ENCODE measurements around the gene FAM124A. TPM values are rescaled to one million over a fixed set of nuclear protein-coding genes. Genes with fewer than 3 reads are reported as not detected.

Gene FAM124A
- total RNA-seq, 1 donor from 2014 or later: not detected

DNA sequence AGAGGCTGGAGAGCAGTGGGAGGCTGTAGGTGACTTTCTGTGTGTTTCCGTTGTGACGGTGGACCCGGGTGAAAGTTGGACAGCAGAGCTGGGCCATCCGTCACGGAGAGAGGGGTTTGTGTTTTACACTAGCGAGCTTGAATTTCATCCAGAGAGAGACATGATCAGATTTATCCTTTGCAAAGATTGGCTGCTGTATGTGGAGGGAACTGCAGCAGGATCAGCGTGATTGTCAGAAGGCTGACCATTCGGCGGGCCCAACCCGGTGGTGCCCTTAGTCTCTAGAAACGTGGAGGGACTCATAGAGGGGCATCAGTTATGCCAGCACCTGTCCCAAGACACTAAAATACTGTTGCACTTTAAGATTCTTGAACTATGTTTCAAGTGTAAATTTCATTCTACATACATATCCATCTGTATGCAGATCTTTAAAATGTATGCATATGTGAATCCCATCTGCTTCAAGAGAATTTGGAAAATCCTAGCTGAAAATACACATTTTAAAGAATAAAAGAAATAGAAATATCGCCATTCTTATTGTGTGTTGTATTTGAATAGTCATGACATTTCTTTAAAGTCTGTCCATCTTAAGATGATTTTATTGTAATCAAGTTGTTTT, 7.0 kb downstream of the FAM124A start:
- no peak for ATAC-seq (ENCODE audit: low read depth)
- Mint-ChIP-seq H3K27ac (no peak overlapping the region), H3K9me3 (no peaks in the 10 kb centered on the region), H3K4me3 (no peak overlapping the region), H3K27me3 (peaks cover 38% of the 10 kb centered on the region), H3K36me3 (ENCODE audit: low read depth) (no peaks in the 10 kb centered on the region), H3K4me1 (no peaks in the 10 kb centered on the region)
- POLR2A ChIA-PET: no interaction called here
- TF ChIP-seq, protein P1, sequence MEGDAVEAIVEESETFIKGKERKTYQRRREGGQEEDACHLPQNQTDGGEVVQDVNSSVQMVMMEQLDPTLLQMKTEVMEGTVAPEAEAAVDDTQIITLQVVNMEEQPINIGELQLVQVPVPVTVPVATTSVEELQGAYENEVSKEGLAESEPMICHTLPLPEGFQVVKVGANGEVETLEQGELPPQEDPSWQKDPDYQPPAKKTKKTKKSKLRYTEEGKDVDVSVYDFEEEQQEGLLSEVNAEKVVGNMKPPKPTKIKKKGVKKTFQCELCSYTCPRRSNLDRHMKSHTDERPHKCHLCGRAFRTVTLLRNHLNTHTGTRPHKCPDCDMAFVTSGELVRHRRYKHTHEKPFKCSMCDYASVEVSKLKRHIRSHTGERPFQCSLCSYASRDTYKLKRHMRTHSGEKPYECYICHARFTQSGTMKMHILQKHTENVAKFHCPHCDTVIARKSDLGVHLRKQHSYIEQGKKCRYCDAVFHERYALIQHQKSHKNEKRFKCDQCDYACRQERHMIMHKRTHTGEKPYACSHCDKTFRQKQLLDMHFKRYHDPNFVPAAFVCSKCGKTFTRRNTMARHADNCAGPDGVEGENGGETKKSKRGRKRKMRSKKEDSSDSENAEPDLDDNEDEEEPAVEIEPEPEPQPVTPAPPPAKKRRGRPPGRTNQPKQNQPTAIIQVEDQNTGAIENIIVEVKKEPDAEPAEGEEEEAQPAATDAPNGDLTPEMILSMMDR (IDR thresholded peaks at IDR 0.05): no peak
- intact Hi-C loops (cut with micrococcal nuclease): no loop called here
- CTCF ChIA-PET: no interaction called here
- DNase-seq: no peak

DNA sequence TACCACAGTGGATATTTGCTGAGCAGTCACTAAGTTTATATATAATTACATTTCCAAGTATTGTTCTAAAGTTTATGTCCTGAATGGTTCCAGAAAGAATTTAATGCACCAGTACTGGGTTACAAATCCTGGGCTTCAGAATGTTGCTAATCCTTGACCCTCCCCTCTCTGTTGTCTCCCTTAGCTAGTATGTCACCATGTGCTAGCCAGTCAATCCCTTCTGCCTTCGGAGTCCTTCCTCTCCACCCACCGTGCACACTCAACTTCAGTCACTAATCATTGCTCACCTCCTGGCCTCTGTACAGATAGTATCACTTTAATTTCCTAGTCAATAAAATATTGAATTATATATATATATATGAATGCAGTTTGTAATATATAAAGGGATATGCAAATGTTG, 7.5 kb downstream of the FAM124A start:
- no peak for DNase-seq
- H3K27ac Mint-ChIP-seq: no peak overlapping the region
- TF ChIP-seq, protein P1 (IDR thresholded peaks at IDR 0.05): no peak
- intact Hi-C loops (cut with micrococcal nuclease): no loop called here
- ChIA-PET CTCF (no interaction called here), POLR2A (no interaction called here)
- H3K9me3 Mint-ChIP-seq: no peaks in the 10 kb centered on the region
- ATAC-seq (ENCODE audit: low read depth): no peak
- peaks cover 38% of the 10 kb centered on the region for H3K27me3 Mint-ChIP-seq
- H3K4me3 Mint-ChIP-seq: no peak overlapping the region
- no peaks in the 10 kb centered on the region for H3K4me1 Mint-ChIP-seq
- no peaks in the 10 kb centered on the region for H3K36me3 Mint-ChIP-seq (ENCODE audit: low read depth)

DNA sequence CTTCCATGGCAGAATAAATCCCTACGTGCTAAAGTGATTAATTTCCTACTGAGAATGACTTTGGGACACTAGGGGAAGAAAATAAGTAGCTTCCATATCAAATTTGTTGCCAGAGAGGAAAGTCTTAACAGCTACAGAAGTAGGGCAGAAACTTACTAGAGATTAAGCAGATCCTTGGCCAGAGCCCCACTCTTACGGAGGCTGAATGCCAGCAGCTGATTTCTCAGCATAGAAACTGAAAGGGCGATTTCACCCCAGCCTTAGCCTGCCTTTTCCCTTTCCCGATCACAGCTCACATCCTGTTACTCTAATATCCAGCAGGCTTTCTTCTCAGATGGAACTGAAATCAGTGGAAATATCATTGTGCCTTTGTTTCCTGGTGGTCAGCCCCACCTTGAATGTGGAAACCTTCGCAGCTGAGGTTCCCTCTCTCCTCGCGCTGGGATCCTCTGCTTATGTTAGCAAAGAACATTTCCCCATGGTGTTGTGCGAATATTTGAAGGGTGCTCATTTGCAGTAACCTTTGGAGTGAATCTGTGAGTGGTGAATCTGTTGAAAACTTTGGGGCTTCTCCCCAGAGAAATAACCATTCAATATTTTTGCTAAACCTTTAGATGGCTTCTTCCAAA, 8.4 kb downstream of the FAM124A start:
- DNase-seq (no peak), ATAC-seq (ENCODE audit: low read depth) (no peak)
- Mint-ChIP-seq H3K27ac (no peak overlapping the region), H3K4me3 (no peak overlapping the region), H3K9me3 (no peaks in the 10 kb centered on the region), H3K4me1 (no peaks in the 10 kb centered on the region), H3K36me3 (ENCODE audit: low read depth) (no peaks in the 10 kb centered on the region), H3K27me3 (peaks cover 33% of the 10 kb centered on the region)
- ChIA-PET POLR2A (no interaction called here), CTCF (no interaction called here)
- TF ChIP-seq, protein P1 (IDR thresholded peaks at IDR 0.05): no peak
- intact Hi-C loops (cut with micrococcal nuclease): no loop called here

DNA sequence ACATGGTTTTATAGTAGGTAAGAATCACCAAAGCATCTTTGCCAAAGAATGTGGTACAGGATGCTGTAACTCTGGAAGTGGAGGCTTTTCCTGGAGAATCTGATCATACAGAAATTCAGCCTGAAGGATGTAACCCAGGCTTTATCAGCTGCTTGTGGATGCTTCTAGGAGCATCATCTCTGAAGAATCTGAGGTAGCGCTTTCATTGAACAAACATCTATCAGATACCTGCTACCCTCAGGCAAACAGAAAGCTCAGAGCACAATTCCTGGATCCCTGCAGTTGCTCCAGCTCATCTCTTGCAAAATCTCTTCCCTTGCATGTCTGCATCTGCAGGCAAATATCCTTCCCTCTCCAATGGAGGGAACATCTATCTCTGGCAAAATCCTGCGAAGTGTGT, 9.3 kb downstream of the FAM124A start:
- Mint-ChIP-seq H3K4me3 (no peak overlapping the region), H3K36me3 (ENCODE audit: low read depth) (no peaks in the 10 kb centered on the region), H3K27ac (no peak overlapping the region), H3K9me3 (no peaks in the 10 kb centered on the region), H3K27me3 (peaks cover 30% of the 10 kb centered on the region), H3K4me1 (peaks cover 2% of the 10 kb centered on the region)
- ChIA-PET CTCF (interaction anchor here (1.5 kb wide), 1 partner anchor 55 kb away, joined by 3 read pairs; no protein-coding TSS in a partner anchor), POLR2A (no interaction called here)
- DNase-seq: no peak
- TF ChIP-seq, protein P1 (IDR thresholded peaks at IDR 0.05): no peak
- intact Hi-C loops (cut with micrococcal nuclease): no loop called here
- ATAC-seq (ENCODE audit: low read depth): no peak

DNA sequence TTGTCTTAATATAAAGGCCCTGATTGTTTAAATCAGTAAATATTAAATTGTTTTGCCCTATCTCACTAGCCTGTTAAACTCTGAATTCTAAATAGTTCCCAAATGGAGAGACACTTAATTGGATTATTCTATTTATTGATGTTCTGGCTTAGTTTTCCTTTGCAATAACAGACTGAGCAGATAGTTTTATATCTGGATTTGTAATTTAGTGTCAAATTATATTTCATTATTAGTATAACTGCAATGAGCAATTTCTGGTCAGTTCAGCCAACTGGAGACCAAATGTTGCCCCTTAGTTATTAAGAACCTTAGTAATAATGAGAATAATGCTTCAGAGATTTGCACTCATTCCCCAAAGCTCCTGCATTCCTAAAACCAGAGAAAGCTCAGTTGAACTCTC, 10.1 kb downstream of the FAM124A start:
- Mint-ChIP-seq H3K27me3 (peaks cover 29% of the 10 kb centered on the region), H3K27ac (no peak overlapping the region)
- CTCF ChIA-PET: interaction anchor here (1.5 kb wide), 1 partner anchor 54 kb away, joined by 3 read pairs; no protein-coding TSS in a partner anchor

More for the DNA sequence above, 10.1 kb downstream of the FAM124A start:
- no peak for ATAC-seq (ENCODE audit: low read depth)
- no peak for DNase-seq
- POLR2A ChIA-PET: no interaction called here
- Mint-ChIP-seq H3K36me3 (ENCODE audit: low read depth) (no peaks in the 10 kb centered on the region), H3K4me3 (no peak overlapping the region), H3K9me3 (no peaks in the 10 kb centered on the region), H3K4me1 (peaks cover 2% of the 10 kb centered on the region)
- intact Hi-C loops (cut with micrococcal nuclease): no loop called here
- TF ChIP-seq, protein P1 (IDR thresholded peaks at IDR 0.05): no peak

Data from activated B cell treated with CpG ODN at 0.5 μM for 24 hours (primary cell).